MM.1S (cell line): ENCODE results near the gene UTS2.

Experiments used
- DNase-seq: peaks from one replicate; pipeline ENCODE4 v3.0.0-alpha.2; 2015
- H2AFZ ChIP-seq: fragments of 300-600 bp; sonication (generic); 2 replicates; pipeline ENCODE4 v1.6.0; 2016; ENCODE audit warnings: antibody characterized with exemption, low read length
- H3F3A ChIP-seq: fragments of 300-600 bp; sonication (generic); 2 replicates; pipeline ENCODE4 v1.6.1; 2016; ENCODE audit warnings: mild to moderate bottlenecking, antibody characterized with exemption, low read length, moderate library complexity, mixed read lengths; ENCODE audit not compliant: insufficient read depth
- H3K27ac ChIP-seq: fragments of 300-600 bp; sonication (generic); 2 replicates; pipeline ENCODE4 v1.5.1; 2016; ENCODE audit warnings: mild to moderate bottlenecking, low read length
- H3K27me3 ChIP-seq: fragments of 300-600 bp; sonication (generic); replicated peaks from 2 replicates; pipeline ENCODE4 v1.6.0; 2016; ENCODE audit warnings: low read length; ENCODE audit not compliant: insufficient read depth
- H3K36me3 ChIP-seq: fragments of 300-600 bp; sonication (generic); replicated peaks from 2 replicates; pipeline ENCODE4 v1.6.1; 2016; ENCODE audit warnings: mild to moderate bottlenecking, low read length, mixed read lengths; ENCODE audit not compliant: insufficient read depth
- H3K4me1 ChIP-seq: fragments of 300-600 bp; sonication (generic); 2 replicates; pipeline ENCODE4 v1.6.1; 2016; ENCODE audit warnings: low read length, mixed read lengths
- H3K4me2 ChIP-seq: fragments of 300-600 bp; sonication (generic); 2 replicates; pipeline ENCODE4 v1.6.0; 2016; ENCODE audit warnings: low read depth, low read length
- H3K4me3 ChIP-seq: fragments of 300-600 bp; sonication (generic); 2 replicates; pipeline ENCODE4 v1.5.1; 2016; ENCODE audit warnings: low read length, mixed read lengths
- H3K79me2 ChIP-seq: fragments of 300-600 bp; sonication (generic); 2 replicates; pipeline ENCODE4 v1.6.1; 2016; ENCODE audit warnings: mixed run types, low read length, mixed read lengths
- H3K9ac ChIP-seq: fragments of 300-600 bp; sonication (generic); 2 replicates; pipeline ENCODE4 v1.6.1; 2016; ENCODE audit warnings: low read length, mixed read lengths
- H3K9me2 ChIP-seq: fragments of 300-600 bp; sonication (generic); replicated peaks from 2 replicates; pipeline ENCODE4 v1.6.1; 2016; ENCODE audit warnings: mild to moderate bottlenecking, low read length, mixed read lengths; ENCODE audit not compliant: insufficient read depth
- H3K9me3 ChIP-seq: fragments of 300-600 bp; sonication (generic); replicated peaks from 2 replicates; pipeline ENCODE4 v1.6.1; 2016; ENCODE audit warnings: mild to moderate bottlenecking, low read length, mixed read lengths; ENCODE audit not compliant: insufficient read depth
- H4K20me1 ChIP-seq: fragments of 300-600 bp; sonication (generic); 2 replicates; pipeline ENCODE4 v1.6.1; 2016; ENCODE audit warnings: mild to moderate bottlenecking, low read length, moderate library complexity, mixed read lengths; ENCODE audit not compliant: insufficient read depth
- EZH2 ChIP-seq: fragments of 300-600 bp; sonication (generic); optimal IDR thresholded peaks from 2 replicates; pipeline ENCODE3; 2017; ENCODE audit warnings: low read depth, mild to moderate bottlenecking, antibody characterized with exemption, low read length, mixed read lengths
- EZH2phosphoT487 ChIP-seq: fragments of 300-600 bp; sonication (generic); IDR thresholded peaks from 2 replicates; pipeline ENCODE4 v1.6.1; 2018; ENCODE audit warnings: antibody characterized with exemption, low read length
- TF ChIP-seq, protein P1 (sequence below): fragments of 300-600 bp; sonication (generic); IDR thresholded peaks from 2 replicates; pipeline ENCODE4 v1.5.1; 2016; ENCODE audit warnings: antibody characterized with exemption, low read length, mixed read lengths

Gene UTS2

GRCh38 chr1:7811476-7811875 is 41.4 kb downstream of the UTS2 start:
- no peak overlapping the region for H3K4me2 ChIP-seq
- H3F3A ChIP-seq: no peaks in the 10 kb centered on the region
- no peak overlapping the region for H2AFZ ChIP-seq
- TF ChIP-seq EZH2 (no peak), EZH2phosphoT487 (no peak)
- TF ChIP-seq, protein P1, sequence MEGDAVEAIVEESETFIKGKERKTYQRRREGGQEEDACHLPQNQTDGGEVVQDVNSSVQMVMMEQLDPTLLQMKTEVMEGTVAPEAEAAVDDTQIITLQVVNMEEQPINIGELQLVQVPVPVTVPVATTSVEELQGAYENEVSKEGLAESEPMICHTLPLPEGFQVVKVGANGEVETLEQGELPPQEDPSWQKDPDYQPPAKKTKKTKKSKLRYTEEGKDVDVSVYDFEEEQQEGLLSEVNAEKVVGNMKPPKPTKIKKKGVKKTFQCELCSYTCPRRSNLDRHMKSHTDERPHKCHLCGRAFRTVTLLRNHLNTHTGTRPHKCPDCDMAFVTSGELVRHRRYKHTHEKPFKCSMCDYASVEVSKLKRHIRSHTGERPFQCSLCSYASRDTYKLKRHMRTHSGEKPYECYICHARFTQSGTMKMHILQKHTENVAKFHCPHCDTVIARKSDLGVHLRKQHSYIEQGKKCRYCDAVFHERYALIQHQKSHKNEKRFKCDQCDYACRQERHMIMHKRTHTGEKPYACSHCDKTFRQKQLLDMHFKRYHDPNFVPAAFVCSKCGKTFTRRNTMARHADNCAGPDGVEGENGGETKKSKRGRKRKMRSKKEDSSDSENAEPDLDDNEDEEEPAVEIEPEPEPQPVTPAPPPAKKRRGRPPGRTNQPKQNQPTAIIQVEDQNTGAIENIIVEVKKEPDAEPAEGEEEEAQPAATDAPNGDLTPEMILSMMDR: no peak
- H3K9ac ChIP-seq: no peak overlapping the region
- no peak overlapping the region for H3K27ac ChIP-seq
- no peak for DNase-seq
- 0 out of 2 replicates have a peak, but pooled peaks cover 3% of the 10 kb centered on the region for H3K27me3 ChIP-seq
- no peaks in the 10 kb centered on the region for H3K4me1 ChIP-seq
- no peaks in the 10 kb centered on the region for H3K36me3 ChIP-seq
- no peaks in the 10 kb centered on the region for H3K79me2 ChIP-seq
- H3K9me3 ChIP-seq: no peaks in the 10 kb centered on the region
- no peak overlapping the region for H3K4me3 ChIP-seq
- no peaks in the 10 kb centered on the region for H3K9me2 ChIP-seq
- H4K20me1 ChIP-seq: no peaks in the 10 kb centered on the region

GRCh38 chr1:7810395-7810794 is 42.5 kb downstream of the UTS2 start:
- TF ChIP-seq, protein P1: no peak
- TF ChIP-seq EZH2: no peak
- no peak for TF ChIP-seq EZH2phosphoT487
- H3K27me3 ChIP-seq: 0 out of 2 replicates have a peak, but pooled peaks cover 3% of the 10 kb centered on the region
- H3K79me2 ChIP-seq: no peaks in the 10 kb centered on the region
- H3K9me3 ChIP-seq: no peaks in the 10 kb centered on the region
- no peak overlapping the region for H2AFZ ChIP-seq
- no peak overlapping the region for H3K4me3 ChIP-seq
- H3K4me2 ChIP-seq: no peak overlapping the region
- H3K27ac ChIP-seq: no peak overlapping the region
- H3K9ac ChIP-seq: no peak overlapping the region
- no peak for DNase-seq
- no peaks in the 10 kb centered on the region for H3K4me1 ChIP-seq
- no peaks in the 10 kb centered on the region for H3K9me2 ChIP-seq
- H3F3A ChIP-seq: no peaks in the 10 kb centered on the region
- H4K20me1 ChIP-seq: no peaks in the 10 kb centered on the region
- no peaks in the 10 kb centered on the region for H3K36me3 ChIP-seq

DNA sequence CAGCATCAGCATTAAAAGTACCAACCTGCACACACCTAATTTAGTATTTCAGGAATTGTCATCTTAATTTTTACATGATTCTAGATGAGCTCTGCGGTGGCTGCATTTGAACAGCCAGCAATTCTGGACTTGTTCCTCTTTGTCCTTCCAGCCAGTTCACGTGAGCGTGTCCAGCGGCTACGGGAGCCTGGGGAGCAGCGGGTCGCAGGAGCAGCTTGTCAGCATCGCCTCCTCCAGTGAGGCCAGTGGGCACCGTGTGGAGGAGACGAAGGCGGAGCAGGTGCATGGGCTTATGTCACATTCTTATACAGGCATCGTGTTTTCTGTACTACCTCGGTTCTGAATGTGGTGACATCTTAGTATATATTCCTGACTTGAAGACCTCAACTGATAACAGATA is 43.1 kb downstream of the UTS2 start:
- no peak overlapping the region for H3K27ac ChIP-seq
- H3K9me2 ChIP-seq: no peaks in the 10 kb centered on the region
- no peaks in the 10 kb centered on the region for H3K9me3 ChIP-seq
- DNase-seq: no peak
- 0 out of 2 replicates have a peak, but pooled peaks cover 3% of the 10 kb centered on the region for H3K27me3 ChIP-seq
- H3F3A ChIP-seq: no peaks in the 10 kb centered on the region
- TF ChIP-seq, protein P1: no peak
- TF ChIP-seq EZH2phosphoT487 (no peak), EZH2 (no peak)
- no peak overlapping the region for H2AFZ ChIP-seq
- no peaks in the 10 kb centered on the region for H3K4me1 ChIP-seq
- H3K9ac ChIP-seq: no peak overlapping the region
- no peak overlapping the region for H3K4me3 ChIP-seq
- no peaks in the 10 kb centered on the region for H4K20me1 ChIP-seq
- no peaks in the 10 kb centered on the region for H3K36me3 ChIP-seq
- no peaks in the 10 kb centered on the region for H3K79me2 ChIP-seq
- H3K4me2 ChIP-seq: no peak overlapping the region
